Small intestine (tissue), 7 donors: Measurements from ENCODE around the gene ROR1. TPM values are rescaled to one million over a fixed set of nuclear protein-coding genes. Genes with fewer than 3 reads are reported as not detected.

Experiments
- DNase-seq, 2 donors: peaks; one replicate each; pipeline versions ENCODE4 v3.0.0 to v3.0.0-alpha.2; 2013
- FAIRE-seq: peaks from 2 replicates; lab custom pipeline; 2012; peaks lifted over from hg19 to GRCh38; lab: Jason Lieb, UNC
- H3K27ac ChIP-seq, 3 donors: one replicate each; pipeline ENCODE4 v1.5.1; 2013; ENCODE audit warnings: low read length in 2 of 3, mild to moderate bottlenecking in 2 of 3, control low read depth in 1 of 3, inconsistent platforms in 1 of 3, low read depth in 1 of 3, moderate library complexity in 1 of 3
- H3K27me3 ChIP-seq, 3 donors: one replicate each; pipeline ENCODE4 v1.6.1; 2013; ENCODE audit warnings: low read length in 3 of 3, inconsistent platforms in 1 of 3; ENCODE audit not compliant: control insufficient read depth in 3 of 3, insufficient read depth in 3 of 3
- H3K36me3 ChIP-seq, 3 donors: one replicate each; pipeline ENCODE4 v1.6.1; 2013; ENCODE audit warnings: low read length in 3 of 3, inconsistent platforms in 1 of 3, low read depth in 1 of 3, mild to moderate bottlenecking in 1 of 3, moderate library complexity in 1 of 3; ENCODE audit not compliant: control insufficient read depth in 3 of 3, insufficient read depth in 2 of 3
- H3K4me1 ChIP-seq, 3 donors: one replicate each; pipeline ENCODE4 v1.6.1; 2013; ENCODE audit warnings: low read length in 2 of 3, inconsistent platforms in 1 of 3, low read depth in 1 of 3, mild to moderate bottlenecking in 1 of 3, moderate library complexity in 1 of 3; ENCODE audit not compliant: control insufficient read depth in 3 of 3, insufficient read depth in 2 of 3
- H3K4me3 ChIP-seq, 3 donors: one replicate each; pipeline ENCODE4 v1.5.1; 2013; ENCODE audit warnings: low read length in 3 of 3, control low read depth in 1 of 3, inconsistent platforms in 1 of 3, low read depth in 1 of 3, mild to moderate bottlenecking in 1 of 3, moderate library complexity in 1 of 3
- H3K9me3 ChIP-seq, 2 donors: one replicate each; pipeline ENCODE4 v1.6.1; 2013; ENCODE audit warnings: low read depth in 1 of 2, low read length in 1 of 2; ENCODE audit not compliant: control insufficient read depth in 2 of 2, insufficient read depth in 1 of 2
- WGBS, 3 donors: extraction: QIAGEN DNeasy Blood & Tissue Kit; methylation state at CpG; one replicate each; pipeline ENCODE4 v1.1.7; 2013; 5-methylcytosine and 5-hydroxymethylcytosine counted together
- polyA plus RNA-seq, 4 donors: library from polyadenylated mRNA; stranded (reverse) in 3 of 4; unstranded in 1 of 4; fragments of 200-250 nt in 3 of 4; fragments of 120-200 nt in 1 of 4; gene quantifications; one replicate each; pipeline versions ENCODE4 v1.2.1 to v1.2.3, GENCODE V29; 2013
- donor health status: healthy with polysubstance abuse.
- donor health status: control.
- donor health status: control.
- donor health status: Bipolar disorder and iron deficiency.
- donor health status: healthy.

The ROR1 gene
- polyA plus RNA-seq, 4 donors, result 0.22 to 3.6 (median 3.2) TPM; not detected in 1

GRCh38 chr1:63903947-63904610 is 130.3 kb downstream of the ROR1 start:
- DNase-seq (no peak), FAIRE-seq (no peak)
- Histone ChIP-seq H3K36me3 (no peaks in the 10 kb centered on the region), H3K4me1 (peaks cover 2 to 31% (median 9%) of the 10 kb centered on the region in 3 donors), H3K27ac (no peak overlapping the region), H3K27me3 (no peaks in the 10 kb centered on the region), H3K4me3 (no peak overlapping the region), H3K9me3 (no peaks in the 10 kb centered on the region)
- WGBS, 3 donors, result 76 to 84% (median 77%) methylated on average over 5 of the region's 5 CpGs

- Histone ChIP-seq H3K27ac (no peak overlapping the region), H3K4me3 (no peak overlapping the region), H3K9me3 (no peaks in the 10 kb centered on the region), H3K4me1 (peaks cover 2 to 31% (median 10%) of the 10 kb centered on the region in 3 donors), H3K27me3 (no peaks in the 10 kb centered on the region), H3K36me3 (no peaks in the 10 kb centered on the region)
- no peak for FAIRE-seq
- WGBS, 3 donors, result 88 to 98% (median 93%) methylated on average over 2 of the region's 2 CpGs
- DNase-seq, result no peak
These were observed 131.0 kb downstream of the ROR1 start for GRCh38 chr1:63904826-63905225.

- DNase-seq, result no peak
- H3K27ac ChIP-seq, result no peak overlapping the region
- H3K36me3 ChIP-seq, result no peaks in the 10 kb centered on the region
- no peaks in the 10 kb centered on the region for H3K9me3 ChIP-seq
- 13 to 54% (median 34%) methylated on average over 8 of the region's 8 CpGs for WGBS, 3 donors
- peaks cover 2 to 28% (median 12%) of the 10 kb centered on the region in 3 donors for H3K4me1 ChIP-seq
- no peaks in the 10 kb centered on the region for H3K27me3 ChIP-seq
- no peak for FAIRE-seq
- no peak overlapping the region for H3K4me3 ChIP-seq
These were observed 132.4 kb downstream of the ROR1 start for GRCh38 chr1:63906047-63906704.

- Histone ChIP-seq H3K4me3 (no peak overlapping the region), H3K9me3 (no peaks in the 10 kb centered on the region), H3K4me1 (peaks cover 2 to 28% (median 12%) of the 10 kb centered on the region in 3 donors), H3K36me3 (no peaks in the 10 kb centered on the region), H3K27me3 (no peaks in the 10 kb centered on the region), H3K27ac (no peak overlapping the region)
- 83 to 88% (median 85%) methylated on average over 6 of the region's 6 CpGs for WGBS, 3 donors
- FAIRE-seq (no peak), DNase-seq (no peak)
These were observed 133.2 kb downstream of the ROR1 start for GRCh38 chr1:63907051-63907450.

- Histone ChIP-seq H3K36me3 (no peaks in the 10 kb centered on the region), H3K4me1 (peaks cover 5 to 27% (median 12%) of the 10 kb centered on the region in 3 donors), H3K4me3 (no peak overlapping the region), H3K27ac (no peak overlapping the region), H3K9me3 (no peaks in the 10 kb centered on the region), H3K27me3 (no peaks in the 10 kb centered on the region)
- no peak for DNase-seq
- FAIRE-seq, result no peak
- WGBS, 3 donors, result 22 to 44% (median 31%) methylated on average over 1 of the region's 1 CpG
These were observed 134.2 kb downstream of the ROR1 start for GRCh38 chr1:63908016-63908415.

- 43 to 53% (median 48%) methylated on average over 6 of the region's 6 CpGs for WGBS, 3 donors
- H3K36me3 ChIP-seq, result no peaks in the 10 kb centered on the region
- no peaks in the 10 kb centered on the region for H3K27me3 ChIP-seq
- H3K27ac ChIP-seq, result no peak overlapping the region
- DNase-seq (no peak), FAIRE-seq (no peak)
- H3K4me3 ChIP-seq, result no peak overlapping the region
- H3K4me1 ChIP-seq, result peaks cover 7 to 31% (median 12%) of the 10 kb centered on the region in 3 donors
- H3K9me3 ChIP-seq, result no peaks in the 10 kb centered on the region
These were observed 135.7 kb downstream of the ROR1 start for GRCh38 chr1:63909526-63909925.

- peaks cover 15 to 30% (median 19%) of the 10 kb centered on the region in 3 donors for H3K4me1 ChIP-seq
- H3K36me3 ChIP-seq, result no peaks in the 10 kb centered on the region
- FAIRE-seq (no peak), DNase-seq (no peak)
- H3K4me3 ChIP-seq, result no peak overlapping the region
- H3K9me3 ChIP-seq, result no peaks in the 10 kb centered on the region
- no peak overlapping the region for H3K27ac ChIP-seq
- 77 to 90% (median 88%) methylated on average over 4 of the region's 4 CpGs for WGBS, 3 donors
- no peaks in the 10 kb centered on the region for H3K27me3 ChIP-seq
These were observed 137.2 kb downstream of the ROR1 start for GRCh38 chr1:63911049-63911448.

GRCh38 chr1:63912643-63913042 is 138.8 kb downstream of the ROR1 start:
- no peak for FAIRE-seq
- Histone ChIP-seq H3K27ac (no peak overlapping the region), H3K36me3 (no peaks in the 10 kb centered on the region), H3K27me3 (no peaks in the 10 kb centered on the region), H3K4me1 (peaks cover 15 to 30% (median 16%) of the 10 kb centered on the region in 3 donors), H3K9me3 (no peaks in the 10 kb centered on the region), H3K4me3 (no peak overlapping the region)
- 17 to 54% (median 37%) methylated on average over 5 of the region's 5 CpGs for WGBS, 3 donors
- DNase-seq, result peak in 1 of 2 donors; percentile 39
